WERI-Rb-1 (cell line): Measurements from ENCODE around the gene OR10R2.
"Not testable (repeated sequence)": the region's sequence is repeated elsewhere in the genome, so short reads cannot be mapped to it uniquely, and the experiment has no call there.

Experiments used
- DNase-seq: peaks from one replicate; pipeline ENCODE4 v3.0.0-alpha.2; 2020
- H3K27ac ChIP-seq: fragments of 250-450 bp; sonication (Bioruptor Pico); 2 replicates; pipeline ENCODE4 v1.5.1; 2020; ENCODE audit warnings: mild to moderate bottlenecking, moderate library complexity
- H3K27me3 ChIP-seq: fragments of 250-450 bp; sonication (Bioruptor Pico); 2 replicates; pipeline ENCODE4 v1.5.1; 2021; ENCODE audit warnings: mild to moderate bottlenecking, low read depth, moderate library complexity; ENCODE audit not compliant: insufficient read depth, severe bottlenecking
- H3K36me3 ChIP-seq: fragments of 250-450 bp; sonication (Bioruptor Pico); 2 replicates; pipeline ENCODE4 v1.5.1; 2020; ENCODE audit warnings: mild to moderate bottlenecking, moderate library complexity
- H3K4me3 ChIP-seq: 2 replicates; pipeline ENCODE4 v1.5.1; 2011; ENCODE audit warnings: low read depth, mild to moderate bottlenecking, control low read depth, low read length
- H3K9me3 ChIP-seq: fragments of 250-450 bp; sonication (Bioruptor Pico); 2 replicates; pipeline ENCODE4 v1.5.1; 2021; ENCODE audit warnings: mild to moderate bottlenecking, moderate library complexity; ENCODE audit not compliant: severe bottlenecking
- TF ChIP-seq, protein P1 (sequence below): IDR thresholded peaks from 2 replicates; pipeline ENCODE4 v1.5.1; 2011; ENCODE audit warnings: low read depth, mild to moderate bottlenecking, control low read depth, inconsistent platforms, low read length

OR10R2 gene, protein sequence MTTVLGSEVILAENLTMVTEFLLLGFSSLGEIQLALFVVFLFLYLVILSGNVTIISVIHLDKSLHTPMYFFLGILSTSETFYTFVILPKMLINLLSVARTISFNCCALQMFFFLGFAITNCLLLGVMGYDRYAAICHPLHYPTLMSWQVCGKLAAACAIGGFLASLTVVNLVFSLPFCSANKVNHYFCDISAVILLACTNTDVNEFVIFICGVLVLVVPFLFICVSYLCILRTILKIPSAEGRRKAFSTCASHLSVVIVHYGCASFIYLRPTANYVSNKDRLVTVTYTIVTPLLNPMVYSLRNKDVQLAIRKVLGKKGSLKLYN

DNA sequence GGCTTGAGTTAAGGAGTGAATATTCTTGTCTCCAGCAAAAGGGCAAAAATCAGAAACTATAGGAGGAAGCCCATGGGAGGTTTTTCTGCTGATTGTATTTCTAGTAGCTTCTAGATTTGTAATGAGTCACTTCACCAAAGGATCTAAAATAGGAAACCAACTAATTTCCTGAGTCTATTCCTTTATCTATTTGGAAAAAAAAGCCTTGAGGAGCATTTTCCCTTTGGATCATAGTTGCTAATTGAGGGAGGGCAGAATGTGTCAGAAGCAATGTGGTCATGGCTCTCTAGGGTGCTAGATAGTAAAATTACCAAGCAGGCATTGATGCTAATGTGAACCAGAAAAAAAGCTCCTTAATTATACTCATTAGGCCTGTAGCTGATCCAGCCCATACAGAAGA is at the start of gene OR10R2:
Gene OR10R2, plus strand, starts transcription at position 301 of the 400 bp plus-strand sequence. CDS start 106 bp downstream, outside the sequence.
- no peaks in the 10 kb centered on the region for H3K36me3 ChIP-seq
- H3K27ac ChIP-seq, result no peak within 1 kb of the TSS
- peaks cover 61% of the 10 kb centered on the region for H3K27me3 ChIP-seq
- TF ChIP-seq, protein P1, sequence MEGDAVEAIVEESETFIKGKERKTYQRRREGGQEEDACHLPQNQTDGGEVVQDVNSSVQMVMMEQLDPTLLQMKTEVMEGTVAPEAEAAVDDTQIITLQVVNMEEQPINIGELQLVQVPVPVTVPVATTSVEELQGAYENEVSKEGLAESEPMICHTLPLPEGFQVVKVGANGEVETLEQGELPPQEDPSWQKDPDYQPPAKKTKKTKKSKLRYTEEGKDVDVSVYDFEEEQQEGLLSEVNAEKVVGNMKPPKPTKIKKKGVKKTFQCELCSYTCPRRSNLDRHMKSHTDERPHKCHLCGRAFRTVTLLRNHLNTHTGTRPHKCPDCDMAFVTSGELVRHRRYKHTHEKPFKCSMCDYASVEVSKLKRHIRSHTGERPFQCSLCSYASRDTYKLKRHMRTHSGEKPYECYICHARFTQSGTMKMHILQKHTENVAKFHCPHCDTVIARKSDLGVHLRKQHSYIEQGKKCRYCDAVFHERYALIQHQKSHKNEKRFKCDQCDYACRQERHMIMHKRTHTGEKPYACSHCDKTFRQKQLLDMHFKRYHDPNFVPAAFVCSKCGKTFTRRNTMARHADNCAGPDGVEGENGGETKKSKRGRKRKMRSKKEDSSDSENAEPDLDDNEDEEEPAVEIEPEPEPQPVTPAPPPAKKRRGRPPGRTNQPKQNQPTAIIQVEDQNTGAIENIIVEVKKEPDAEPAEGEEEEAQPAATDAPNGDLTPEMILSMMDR, result no peak
- DNase-seq, result no peak
- H3K9me3 ChIP-seq, result no peaks in the 10 kb centered on the region
- H3K4me3 ChIP-seq, result no peak within 1 kb of the TSS

DNA sequence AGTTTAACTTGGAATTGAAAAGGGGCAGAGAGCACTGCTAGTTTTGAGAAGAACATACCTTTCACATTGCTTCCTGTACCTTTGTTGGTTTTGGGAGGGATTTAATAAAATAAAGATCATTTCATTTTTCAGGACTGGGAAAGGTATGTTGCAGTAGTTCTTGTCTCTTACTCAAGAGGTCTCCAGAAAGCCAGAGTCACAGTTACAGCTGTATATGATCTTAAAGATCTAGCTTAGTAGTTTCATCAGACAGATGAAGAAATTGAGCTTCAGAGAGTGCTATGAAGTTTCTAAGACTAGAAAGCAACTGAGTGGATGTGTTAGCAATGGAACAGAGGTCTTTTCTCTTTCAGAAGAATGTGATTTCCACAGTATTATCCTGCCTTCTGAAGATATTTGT is 47.0 kb upstream of the OR10R2 start:
- DNase-seq, result no peak
- H3K4me3 ChIP-seq, result no peak overlapping the region
- no peak overlapping the region for H3K27ac ChIP-seq
- H3K9me3 ChIP-seq, result no peaks in the 10 kb centered on the region
- peaks cover 48% of the 10 kb centered on the region for H3K27me3 ChIP-seq
- TF ChIP-seq, protein P1, result no peak
- no peaks in the 10 kb centered on the region for H3K36me3 ChIP-seq

DNA sequence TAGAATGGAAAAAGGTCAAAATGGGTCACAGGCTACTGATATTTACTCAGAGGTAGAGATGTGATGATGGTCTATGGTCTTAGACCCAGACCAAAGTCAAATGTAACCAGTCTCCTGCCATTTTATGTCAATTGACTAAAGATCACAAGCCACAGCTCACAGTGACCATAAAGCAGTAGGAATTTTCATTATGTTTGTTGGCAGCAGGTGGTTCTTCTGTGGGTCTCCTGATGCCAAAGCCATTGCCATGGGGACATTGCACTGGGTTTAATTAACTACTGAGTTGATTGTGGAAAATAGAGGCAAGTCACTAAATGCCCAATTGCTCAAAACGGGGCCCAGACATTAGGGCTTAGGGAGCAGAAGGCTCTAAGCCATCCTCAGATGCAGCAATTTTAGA is 45.9 kb upstream of the OR10R2 start, which contains the start of gene OR10K2:
Gene OR10K2, minus strand, starts transcription at position 101 of the 400 bp plus-strand sequence. CDS start 5,371 bp downstream, outside the sequence.
- DNase-seq, result no peak
- no peaks in the 10 kb centered on the region for H3K36me3 ChIP-seq
- TF ChIP-seq, protein P1, result no peak
- H3K4me3 ChIP-seq, result no peak within 1 kb of the TSS
- H3K27ac ChIP-seq, result no peak within 1 kb of the TSS
- H3K27me3 ChIP-seq, result peaks cover 47% of the 10 kb centered on the region
- H3K9me3 ChIP-seq, result no peaks in the 10 kb centered on the region

DNA sequence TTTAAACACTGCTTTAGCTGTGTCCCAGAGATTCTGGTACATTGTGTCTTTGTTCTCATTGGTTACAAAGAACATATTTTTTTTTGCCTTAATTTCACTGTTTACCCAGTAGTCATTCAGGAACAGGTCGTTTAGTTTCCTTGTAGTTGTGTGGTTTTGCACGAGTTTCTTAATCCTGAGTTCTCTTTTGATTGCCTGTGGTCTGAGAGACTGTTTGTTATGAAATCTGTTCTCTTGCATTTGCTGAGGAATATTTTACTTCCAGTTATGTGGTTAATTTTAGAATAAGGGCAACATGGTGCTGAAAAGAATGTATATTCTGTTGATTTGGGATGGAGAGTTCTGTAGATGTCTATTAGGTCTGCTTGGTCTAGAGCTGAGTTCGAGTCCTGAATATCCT is 41.9 kb upstream of the OR10R2 start:
- not testable (repeated sequence) for DNase-seq, H3K4me3 ChIP-seq, H3K9me3 ChIP-seq, H3K36me3 ChIP-seq, H3K27ac ChIP-seq
- H3K27me3 ChIP-seq, result peaks cover 57% of the 10 kb centered on the region

DNA sequence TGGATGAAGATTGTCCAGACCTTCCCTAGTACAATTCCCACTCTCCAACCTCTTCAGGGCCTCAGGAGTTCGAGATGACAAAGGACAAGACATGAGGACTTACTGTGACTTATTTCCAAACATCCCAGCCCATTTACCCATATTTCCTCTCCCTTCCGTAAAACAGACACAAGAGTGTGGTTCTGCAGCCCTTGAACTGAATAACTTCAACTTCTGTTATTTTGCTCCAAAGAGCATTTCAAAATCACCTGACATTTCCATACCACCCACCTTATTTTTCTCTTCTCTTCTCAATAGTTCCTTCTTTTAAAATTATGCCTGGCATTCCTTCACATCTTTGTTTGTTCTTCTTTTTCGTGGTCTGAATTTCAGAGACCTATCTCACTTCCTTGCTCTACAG is 37.3 kb upstream of the OR10R2 start:
- no peak overlapping the region for H3K27ac ChIP-seq
- H3K4me3 ChIP-seq, result no peak overlapping the region
- DNase-seq, result no peak
- H3K9me3 ChIP-seq, result no peaks in the 10 kb centered on the region
- H3K36me3 ChIP-seq, result no peaks in the 10 kb centered on the region
- H3K27me3 ChIP-seq, result peaks cover 72% of the 10 kb centered on the region
- TF ChIP-seq, protein P1, result no peak

DNA sequence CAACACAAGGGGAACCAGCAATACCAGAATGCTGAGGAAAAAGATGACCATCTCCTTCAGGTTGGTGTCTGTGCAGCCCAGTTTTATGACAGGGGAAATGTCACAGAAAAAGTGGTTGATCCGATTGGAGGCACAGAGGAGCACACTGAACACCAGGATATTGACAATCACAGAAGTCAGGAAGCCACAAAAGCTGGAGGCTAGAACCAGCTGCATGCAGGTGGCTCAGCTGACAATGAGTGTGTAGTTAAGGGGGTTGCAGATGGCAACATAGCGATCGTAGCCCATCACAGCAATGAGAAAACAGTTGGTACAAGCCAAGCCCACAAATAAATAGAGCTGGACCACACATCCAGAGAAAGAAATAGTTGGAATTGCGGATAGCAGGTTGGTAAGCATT is 26.6 kb upstream of the OR10R2 start:
- Histone ChIP-seq H3K27me3 (peaks cover 36% of the 10 kb centered on the region), H3K9me3 (no peaks in the 10 kb centered on the region), H3K27ac (no peak overlapping the region), H3K4me3 (no peak overlapping the region), H3K36me3 (no peaks in the 10 kb centered on the region)
- TF ChIP-seq, protein P1, result no peak
- no peak for DNase-seq
